Peyer's patch (tissue), 4 donors: ENCODE measurements around the gene PI4KA.

Source experiments
- POLR2A ChIP-seq, 2 donors: fragments of 450-650 bp; IDR thresholded peaks; one replicate each; pipeline ENCODE4 v1.5.1; 2017; ENCODE audit warnings: antibody characterized with exemption in 2 of 2, mild to moderate bottlenecking in 2 of 2, moderate library complexity in 2 of 2
- TF ChIP-seq, protein P1 (sequence below), 6 experiments: fragments of 450-650 bp in 4 of 6; fragments of 200-600 bp in 2 of 6; sonication (generic) in 1 of 6; IDR thresholded peaks; one replicate each; pipeline ENCODE4 v1.5.1; 2017 to 2019; ENCODE audit warnings: antibody characterized with exemption in 6 of 6, mild to moderate bottlenecking in 3 of 6, moderate library complexity in 1 of 6

DNA sequence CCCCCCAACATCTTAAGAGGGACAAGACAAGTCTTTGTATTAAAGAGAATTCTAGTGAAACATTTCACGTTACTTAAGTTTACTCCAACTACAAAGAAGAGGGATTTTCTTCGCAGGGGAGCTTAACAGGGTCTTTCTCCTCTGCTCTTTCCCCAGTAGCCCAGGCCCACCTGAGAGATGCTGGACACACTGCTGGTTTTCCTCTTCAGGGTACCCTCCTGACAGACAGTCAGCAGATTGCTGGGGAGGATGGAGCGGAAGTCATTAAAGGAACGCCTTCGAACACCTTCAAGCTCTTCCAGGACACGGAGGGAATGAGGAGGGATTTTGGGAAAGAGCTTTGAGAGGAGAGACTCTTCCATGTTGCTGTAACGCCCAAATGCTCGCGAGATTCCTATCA, 39.1 kb downstream of the PI4KA start:
- TF ChIP-seq POLR2A (IDR thresholded peaks at IDR 0.05), result no peak
- TF ChIP-seq, protein P1, sequence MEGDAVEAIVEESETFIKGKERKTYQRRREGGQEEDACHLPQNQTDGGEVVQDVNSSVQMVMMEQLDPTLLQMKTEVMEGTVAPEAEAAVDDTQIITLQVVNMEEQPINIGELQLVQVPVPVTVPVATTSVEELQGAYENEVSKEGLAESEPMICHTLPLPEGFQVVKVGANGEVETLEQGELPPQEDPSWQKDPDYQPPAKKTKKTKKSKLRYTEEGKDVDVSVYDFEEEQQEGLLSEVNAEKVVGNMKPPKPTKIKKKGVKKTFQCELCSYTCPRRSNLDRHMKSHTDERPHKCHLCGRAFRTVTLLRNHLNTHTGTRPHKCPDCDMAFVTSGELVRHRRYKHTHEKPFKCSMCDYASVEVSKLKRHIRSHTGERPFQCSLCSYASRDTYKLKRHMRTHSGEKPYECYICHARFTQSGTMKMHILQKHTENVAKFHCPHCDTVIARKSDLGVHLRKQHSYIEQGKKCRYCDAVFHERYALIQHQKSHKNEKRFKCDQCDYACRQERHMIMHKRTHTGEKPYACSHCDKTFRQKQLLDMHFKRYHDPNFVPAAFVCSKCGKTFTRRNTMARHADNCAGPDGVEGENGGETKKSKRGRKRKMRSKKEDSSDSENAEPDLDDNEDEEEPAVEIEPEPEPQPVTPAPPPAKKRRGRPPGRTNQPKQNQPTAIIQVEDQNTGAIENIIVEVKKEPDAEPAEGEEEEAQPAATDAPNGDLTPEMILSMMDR (IDR thresholded peaks at IDR 0.05), result no peak
